ENCODE measurements around the gene PTPRG.

- TF ChIP-seq EZH2 (IDR thresholded peaks at IDR 0.05; ENCODE audit: borderline replicate concordance): no peak
- no peak for TF ChIP-seq CTCF (IDR thresholded peaks at IDR 0.05; ENCODE audit: poor library complexity)
Observed at GRCh38 chr3:61733000-61733399, 171.6 kb downstream of the PTPRG start.
